PC-9 (cell line): Measurements from ENCODE around the gene PARP2. TPM values are rescaled to one million over a fixed set of nuclear protein-coding genes. Genes with fewer than 3 reads are reported as not detected.

Source experiments
- BruUV-seq: library from RNA; stranded (reverse); fragments of 400-500 nt; replicated peaks from 2 replicates; lab custom pipeline; 2021; lab: Mats Ljungman, UMichigan
- CTCF ChIA-PET: fragments of 300-600 bp; sonication (Branson Sonifier 250); formaldehyde crosslinking; loops from one replicate; lab custom pipeline; 2022; ENCODE audit warnings: antibody characterized with exemption; lab: Charles Lee
- POLR2A ChIA-PET: fragments of 300-600 bp; sonication (Branson Sonifier 250); formaldehyde crosslinking; loops from one replicate; lab custom pipeline; 2022; ENCODE audit warnings: antibody characterized with exemption; ENCODE audit not compliant: unreplicated experiment; lab: Charles Lee
- DNase-seq, 2 experiments: peaks; one replicate each; pipeline versions ENCODE4 v3.0.0 to v3.0.0-alpha.2; 2015 to 2022; ENCODE audit warnings: mixed read lengths in 1 of 2
- H2AFZ ChIP-seq: fragments of 200-600 bp; sonication (generic); 2 replicates; pipeline ENCODE4 v1.8.1; 2017; ENCODE audit warnings: antibody characterized with exemption
- H3F3A ChIP-seq: fragments of 200-600 bp; sonication (generic); 2 replicates; pipeline ENCODE4 v1.8.1; 2017; ENCODE audit warnings: antibody characterized with exemption, mild to moderate bottlenecking, low read depth; ENCODE audit not compliant: insufficient read depth
- H3K27ac ChIP-seq: fragments of 200-600 bp; sonication (generic); 2 replicates; pipeline ENCODE4 v1.6.1; 2016; ENCODE audit warnings: mixed run types
- H3K27me3 ChIP-seq: fragments of 200-600 bp; sonication (generic); 2 replicates; pipeline ENCODE4 v1.6.1; 2016; ENCODE audit warnings: low read depth, mixed run types; ENCODE audit not compliant: insufficient read depth
- H3K36me3 ChIP-seq: fragments of 200-600 bp; sonication (generic); 2 replicates; pipeline ENCODE4 v1.6.1; 2016; ENCODE audit warnings: low read depth, mixed run types
- H3K4me1 ChIP-seq: fragments of 200-600 bp; sonication (generic); replicated peaks from 2 replicates; pipeline ENCODE4 v1.6.1; 2016; ENCODE audit warnings: mixed run types; ENCODE audit not compliant: insufficient read depth
- H3K4me2 ChIP-seq: fragments of 200-600 bp; sonication (generic); 2 replicates; pipeline ENCODE4 v1.6.1; 2017; ENCODE audit warnings: mixed run types
- H3K4me3 ChIP-seq: fragments of 200-600 bp; sonication (generic); 2 replicates; pipeline ENCODE4 v1.6.1; 2016; ENCODE audit warnings: mixed run types
- H3K79me2 ChIP-seq: fragments of 200-600 bp; sonication (generic); 2 replicates; pipeline ENCODE4 v1.6.1; 2017; ENCODE audit warnings: low read depth, mixed run types
- H3K9me2 ChIP-seq: fragments of 200-600 bp; sonication (generic); 2 replicates; pipeline ENCODE4 v1.8.1; 2017; ENCODE audit warnings: mild to moderate bottlenecking; ENCODE audit not compliant: insufficient read depth
- H3K9me3 ChIP-seq: fragments of 200-600 bp; sonication (generic); 2 replicates; pipeline ENCODE4 v1.8.1; 2016; ENCODE audit warnings: low read depth; ENCODE audit not compliant: insufficient read depth
- H4K20me1 ChIP-seq: fragments of 200-600 bp; sonication (generic); 2 replicates; pipeline ENCODE4 v1.8.1; 2017; ENCODE audit not compliant: insufficient read depth
- EZH2 ChIP-seq: fragments of 200-600 bp; sonication (generic); IDR thresholded peaks from 2 replicates; pipeline ENCODE4 v1.8.0; 2017; ENCODE audit warnings: antibody characterized with exemption, low read depth
- intact Hi-C: fragments of 100-400 bp; cut with micrococcal nuclease; formaldehyde crosslinking; loops from one replicate; pipeline ENCODE4 v1.10.0; 2022; ENCODE audit not compliant: unreplicated experiment
- total RNA-seq: library from RNA; stranded (reverse); gene quantifications from 2 replicates; pipeline ENCODE4 v1.2.3, GENCODE V29; 2021
- TF ChIP-seq, protein P1 (sequence below): fragments of 200-600 bp; sonication (generic); conservative IDR thresholded peaks from 2 replicates; pipeline ENCODE4 v1.6.1; 2017; ENCODE audit warnings: mixed run types, antibody characterized with exemption, mild to moderate bottlenecking, moderate library complexity

The PARP2 gene
- total RNA-seq, 1 experiment from 2014 or later, result 22.1 TPM

DNA sequence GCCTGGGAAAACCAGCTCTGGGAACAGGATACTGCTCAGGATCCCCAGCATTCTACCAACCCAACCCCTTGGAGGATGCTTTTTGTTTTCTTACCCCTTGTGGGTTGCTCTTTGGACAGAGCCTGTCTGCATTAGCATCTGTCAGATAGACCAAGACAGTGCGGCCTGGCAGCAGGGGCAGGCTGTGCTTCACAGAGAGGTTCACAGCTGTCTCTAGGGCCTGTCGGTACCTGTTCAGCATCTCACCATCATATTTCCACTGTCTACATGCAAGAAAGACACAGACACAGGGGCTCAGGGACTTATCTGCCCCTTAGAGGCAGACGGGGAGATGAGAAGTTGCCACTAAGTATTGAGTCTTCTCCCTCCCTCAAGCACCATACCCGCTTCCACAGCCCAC lies 48.1 kb downstream of the PARP2 start:
- POLR2A ChIA-PET, result no interaction called here

DNA sequence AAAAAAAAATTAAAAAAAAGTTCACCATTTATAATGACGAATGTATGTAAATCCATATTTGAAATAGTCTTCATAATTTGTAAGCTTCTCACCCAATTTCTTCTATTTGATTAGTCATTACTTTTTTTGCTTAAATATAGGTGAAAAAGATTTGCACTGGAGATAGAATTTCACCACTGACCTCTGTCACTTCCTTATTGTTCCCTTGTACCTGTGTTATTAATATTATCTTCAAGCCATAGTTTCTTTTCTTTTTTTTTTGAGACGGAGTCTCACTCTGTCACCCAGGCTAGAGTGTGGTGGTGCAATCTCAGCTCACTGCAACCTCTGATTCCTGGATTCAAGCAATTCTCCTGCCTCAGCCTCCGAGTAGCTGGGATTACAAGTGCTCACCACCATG lies 54.1 kb downstream of the PARP2 start:
- H3K36me3 ChIP-seq, result peaks cover 4% of the 10 kb centered on the region

More for the DNA sequence above, 48.1 kb downstream of the PARP2 start:
- Histone ChIP-seq H3K36me3 (no peaks in the 10 kb centered on the region; the same call in 1 of the 2 replicates), H4K20me1 (no peaks in the 10 kb centered on the region), H3K27me3 (no peaks in the 10 kb centered on the region), H3K4me2 (no peak overlapping the region), H2AFZ (no peak overlapping the region), H3K79me2 (no peaks in the 10 kb centered on the region), H3K9me2 (no peaks in the 10 kb centered on the region), H3K9me3 (no peaks in the 10 kb centered on the region), H3F3A (no peaks in the 10 kb centered on the region), H3K4me3 (no peak overlapping the region), H3K27ac (no peak overlapping the region), H3K4me1 (no peaks in the 10 kb centered on the region)
- no peak for DNase-seq
- intact Hi-C loops, result no loop called here
- BruUV-seq, result no TSS peak
- CTCF ChIA-PET, result no interaction called here
- TF ChIP-seq, protein P1, sequence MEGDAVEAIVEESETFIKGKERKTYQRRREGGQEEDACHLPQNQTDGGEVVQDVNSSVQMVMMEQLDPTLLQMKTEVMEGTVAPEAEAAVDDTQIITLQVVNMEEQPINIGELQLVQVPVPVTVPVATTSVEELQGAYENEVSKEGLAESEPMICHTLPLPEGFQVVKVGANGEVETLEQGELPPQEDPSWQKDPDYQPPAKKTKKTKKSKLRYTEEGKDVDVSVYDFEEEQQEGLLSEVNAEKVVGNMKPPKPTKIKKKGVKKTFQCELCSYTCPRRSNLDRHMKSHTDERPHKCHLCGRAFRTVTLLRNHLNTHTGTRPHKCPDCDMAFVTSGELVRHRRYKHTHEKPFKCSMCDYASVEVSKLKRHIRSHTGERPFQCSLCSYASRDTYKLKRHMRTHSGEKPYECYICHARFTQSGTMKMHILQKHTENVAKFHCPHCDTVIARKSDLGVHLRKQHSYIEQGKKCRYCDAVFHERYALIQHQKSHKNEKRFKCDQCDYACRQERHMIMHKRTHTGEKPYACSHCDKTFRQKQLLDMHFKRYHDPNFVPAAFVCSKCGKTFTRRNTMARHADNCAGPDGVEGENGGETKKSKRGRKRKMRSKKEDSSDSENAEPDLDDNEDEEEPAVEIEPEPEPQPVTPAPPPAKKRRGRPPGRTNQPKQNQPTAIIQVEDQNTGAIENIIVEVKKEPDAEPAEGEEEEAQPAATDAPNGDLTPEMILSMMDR, result no peak
- no peak for TF ChIP-seq EZH2

DNA sequence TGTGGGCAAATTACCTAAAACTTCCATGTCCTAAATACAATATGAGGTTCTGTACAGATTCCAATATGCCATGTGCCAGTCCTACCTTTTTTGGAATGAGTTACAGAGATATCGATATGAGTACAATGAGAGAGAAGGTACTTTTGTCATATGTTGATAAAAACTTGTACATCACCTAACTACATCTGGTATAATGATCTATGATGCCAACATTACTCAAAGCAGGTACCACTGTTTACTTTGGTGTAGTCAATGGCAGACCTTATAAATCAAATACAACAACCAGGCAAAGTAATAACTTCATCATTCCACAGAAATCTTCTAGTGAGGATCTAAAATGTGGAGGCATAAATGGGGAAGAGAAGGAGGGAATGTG lies 57.1 kb downstream of the PARP2 start:
- intact Hi-C loops, result loop anchor here (2.0 kb wide), 1 partner anchor 54 kb away; the partner anchor contains the start of genes APEX1 and OSGEP
- H3K4me2 ChIP-seq, result peak overlapping the region; percentile 64
- H3F3A ChIP-seq, result peaks cover 21% of the 10 kb centered on the region
- no peak overlapping the region for H2AFZ ChIP-seq
- TSS peak; percentile 56 for BruUV-seq
- peaks cover 26% of the 10 kb centered on the region for H3K4me1 ChIP-seq
- no peak for DNase-seq
- no peak overlapping the region for H3K4me3 ChIP-seq
- no peaks in the 10 kb centered on the region for H3K79me2 ChIP-seq
- CTCF ChIA-PET, result no interaction called here
- peaks cover 4% of the 10 kb centered on the region; the same call in 1 of the 2 replicates for H3K36me3 ChIP-seq
- no peaks in the 10 kb centered on the region for H3K9me2 ChIP-seq
- peak overlapping the region; percentile 78 for H3K27ac ChIP-seq
- TF ChIP-seq, protein P1, result no peak
- TF ChIP-seq EZH2, result no peak
- H3K27me3 ChIP-seq, result no peaks in the 10 kb centered on the region
- H4K20me1 ChIP-seq, result no peaks in the 10 kb centered on the region
- POLR2A ChIA-PET, result no interaction called here
- no peaks in the 10 kb centered on the region for H3K9me3 ChIP-seq

More for the DNA sequence above, 54.1 kb downstream of the PARP2 start:
- intact Hi-C loops, result no loop called here
- ChIA-PET POLR2A (no interaction called here), CTCF (no interaction called here)
- no peak overlapping the region for H3K4me3 ChIP-seq
- H3K9me3 ChIP-seq, result no peaks in the 10 kb centered on the region
- no peak for DNase-seq
- TF ChIP-seq, protein P1, result no peak
- no peak for TF ChIP-seq EZH2
- no peaks in the 10 kb centered on the region for H3K27me3 ChIP-seq
- peaks cover 24% of the 10 kb centered on the region for H3K4me1 ChIP-seq
- H4K20me1 ChIP-seq, result no peaks in the 10 kb centered on the region
- BruUV-seq, result no TSS peak
- H2AFZ ChIP-seq, result no peak overlapping the region
- no peak overlapping the region for H3K4me2 ChIP-seq
- H3K79me2 ChIP-seq, result no peaks in the 10 kb centered on the region
- H3K27ac ChIP-seq, result no peak overlapping the region
- no peaks in the 10 kb centered on the region for H3K9me2 ChIP-seq
- peaks cover 20% of the 10 kb centered on the region for H3F3A ChIP-seq
